ENCODE measurements around the gene VPS13C.

The VPS13C gene

GRCh38 chr15:61812476-61812875, 247.8 kb downstream of the VPS13C start:
- no peak for DNase-seq (ENCODE audit: low spot score)

GRCh38 chr15:61811952-61812351, 248.3 kb downstream of the VPS13C start:
- TF ChIP-seq CTCF (IDR thresholded peaks at IDR 0.05; ENCODE audit: extremely low read depth, missing control alignments): no peak

More at GRCh38 chr15:61812476-61812875, 247.8 kb downstream of the VPS13C start:
- TF ChIP-seq CTCF (IDR thresholded peaks at IDR 0.05; ENCODE audit: extremely low read depth, missing control alignments): no peak

GRCh38 chr15:61809216-61809615, 251.0 kb downstream of the VPS13C start:
- no peak for TF ChIP-seq CTCF (IDR thresholded peaks at IDR 0.05; ENCODE audit: extremely low read depth, missing control alignments)
- DNase-seq (ENCODE audit: low spot score): no peak

More at GRCh38 chr15:61811952-61812351, 248.3 kb downstream of the VPS13C start:
- DNase-seq (ENCODE audit: low spot score): no peak

GRCh38 chr15:61807281-61807929, 252.8 kb downstream of the VPS13C start:
- no peak for TF ChIP-seq CTCF (IDR thresholded peaks at IDR 0.05; ENCODE audit: extremely low read depth, missing control alignments)
- no peak for DNase-seq (ENCODE audit: low spot score)
